Keratinocyte (primary cell): ENCODE data around the gene KCNJ9.

Experiments
- EZH2 ChIP-seq: IDR thresholded peaks from one replicate; pipeline ENCODE4 v1.6.1; 2012; ENCODE audit warnings: inconsistent platforms, mild to moderate bottlenecking, low read length, moderate library complexity
- TF ChIP-seq, protein P1 (sequence below), 3 experiments: IDR thresholded peaks in 1 of 3; conservative IDR thresholded peaks in 1 of 3; optimal IDR thresholded peaks in 1 of 3; 2 replicates in 2 of 3; 3 replicates in 1 of 3; pipeline versions ENCODE3 to v1.5.1; 2011; ENCODE audit warnings: low read length in 3 of 3, mild to moderate bottlenecking in 3 of 3, moderate library complexity in 2 of 3, control low read depth in 1 of 3, inconsistent platforms in 1 of 3; ENCODE audit not compliant: insufficient read depth in 2 of 3; ENCODE audit errors: extremely low read depth in 1 of 3

DNA sequence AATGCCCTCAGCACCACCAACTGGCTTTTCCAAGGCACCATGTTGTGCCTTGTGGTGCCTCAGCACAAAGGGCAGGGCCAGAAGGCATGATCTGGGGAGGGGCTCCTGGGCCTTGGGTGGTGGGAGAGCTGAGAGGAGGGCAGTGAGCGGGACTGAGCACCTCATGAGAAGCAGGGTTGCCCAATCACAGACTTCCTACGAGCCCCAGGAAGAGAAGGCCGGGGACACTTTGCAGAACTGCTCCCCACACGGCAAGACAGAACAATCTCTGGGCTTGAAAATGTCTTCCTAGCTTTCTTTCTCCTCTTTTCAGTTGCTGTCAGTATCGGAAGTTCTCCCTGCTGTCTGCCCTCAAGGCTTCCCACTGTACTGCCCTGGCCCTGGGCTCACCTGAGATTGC lies 18.2 kb upstream of the KCNJ9 start:
- TF ChIP-seq, protein P1, sequence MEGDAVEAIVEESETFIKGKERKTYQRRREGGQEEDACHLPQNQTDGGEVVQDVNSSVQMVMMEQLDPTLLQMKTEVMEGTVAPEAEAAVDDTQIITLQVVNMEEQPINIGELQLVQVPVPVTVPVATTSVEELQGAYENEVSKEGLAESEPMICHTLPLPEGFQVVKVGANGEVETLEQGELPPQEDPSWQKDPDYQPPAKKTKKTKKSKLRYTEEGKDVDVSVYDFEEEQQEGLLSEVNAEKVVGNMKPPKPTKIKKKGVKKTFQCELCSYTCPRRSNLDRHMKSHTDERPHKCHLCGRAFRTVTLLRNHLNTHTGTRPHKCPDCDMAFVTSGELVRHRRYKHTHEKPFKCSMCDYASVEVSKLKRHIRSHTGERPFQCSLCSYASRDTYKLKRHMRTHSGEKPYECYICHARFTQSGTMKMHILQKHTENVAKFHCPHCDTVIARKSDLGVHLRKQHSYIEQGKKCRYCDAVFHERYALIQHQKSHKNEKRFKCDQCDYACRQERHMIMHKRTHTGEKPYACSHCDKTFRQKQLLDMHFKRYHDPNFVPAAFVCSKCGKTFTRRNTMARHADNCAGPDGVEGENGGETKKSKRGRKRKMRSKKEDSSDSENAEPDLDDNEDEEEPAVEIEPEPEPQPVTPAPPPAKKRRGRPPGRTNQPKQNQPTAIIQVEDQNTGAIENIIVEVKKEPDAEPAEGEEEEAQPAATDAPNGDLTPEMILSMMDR (optimal IDR thresholded peaks at IDR 0.05 in 1 of 3, IDR thresholded peaks at IDR 0.05 in 1 of 3, conservative IDR thresholded peaks at IDR 0.05 in 1 of 3; ENCODE audit: extremely low read depth in 1 of 3, insufficient read depth in 2 of 3, low read length in 3 of 3) = no peak
- no peak for TF ChIP-seq EZH2
